ENCODE data around the gene ADAMTS17. TPM values are rescaled to one million over a fixed set of nuclear protein-coding genes. Genes with fewer than 3 reads are reported as not detected.

Gene ADAMTS17
- total and polyA plus RNA-seq, 11 donors: 0.30 to 2.4 (median 1.2) TPM

DNA sequence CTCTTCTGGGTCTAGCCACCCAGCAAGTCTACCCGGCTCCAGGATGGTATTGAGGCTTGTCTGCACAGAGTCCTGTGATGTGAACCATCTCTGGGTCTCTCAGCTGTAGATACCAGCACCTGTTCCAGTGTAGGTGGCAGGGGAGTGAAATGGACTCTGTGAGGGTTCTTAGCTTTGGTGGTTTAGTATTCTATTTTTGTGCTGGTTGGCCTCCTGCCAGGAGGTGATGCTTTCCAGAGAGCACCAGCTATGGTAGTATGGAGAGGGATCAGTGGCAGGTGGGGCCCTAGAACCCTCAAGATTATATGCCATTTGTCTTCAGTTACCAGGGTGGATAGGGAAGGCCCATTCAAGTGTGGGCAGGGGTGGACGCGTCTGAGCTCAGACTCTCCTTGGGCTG, 325.1 kb downstream of the ADAMTS17 start:
- 83 to 100% (median 92%) methylated on average over 3 of the region's 3 CpGs for WGBS, 4 donors
- ATAC-seq: no peak
- TF ChIP-seq, protein P1, sequence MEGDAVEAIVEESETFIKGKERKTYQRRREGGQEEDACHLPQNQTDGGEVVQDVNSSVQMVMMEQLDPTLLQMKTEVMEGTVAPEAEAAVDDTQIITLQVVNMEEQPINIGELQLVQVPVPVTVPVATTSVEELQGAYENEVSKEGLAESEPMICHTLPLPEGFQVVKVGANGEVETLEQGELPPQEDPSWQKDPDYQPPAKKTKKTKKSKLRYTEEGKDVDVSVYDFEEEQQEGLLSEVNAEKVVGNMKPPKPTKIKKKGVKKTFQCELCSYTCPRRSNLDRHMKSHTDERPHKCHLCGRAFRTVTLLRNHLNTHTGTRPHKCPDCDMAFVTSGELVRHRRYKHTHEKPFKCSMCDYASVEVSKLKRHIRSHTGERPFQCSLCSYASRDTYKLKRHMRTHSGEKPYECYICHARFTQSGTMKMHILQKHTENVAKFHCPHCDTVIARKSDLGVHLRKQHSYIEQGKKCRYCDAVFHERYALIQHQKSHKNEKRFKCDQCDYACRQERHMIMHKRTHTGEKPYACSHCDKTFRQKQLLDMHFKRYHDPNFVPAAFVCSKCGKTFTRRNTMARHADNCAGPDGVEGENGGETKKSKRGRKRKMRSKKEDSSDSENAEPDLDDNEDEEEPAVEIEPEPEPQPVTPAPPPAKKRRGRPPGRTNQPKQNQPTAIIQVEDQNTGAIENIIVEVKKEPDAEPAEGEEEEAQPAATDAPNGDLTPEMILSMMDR (IDR thresholded peaks at IDR 0.05): no peak
- TF ChIP-seq POLR2A (IDR thresholded peaks at IDR 0.05): no peak
- intact Hi-C loops (cut with DNase I): no loop called here
- Histone ChIP-seq H3K4me3 (no peak overlapping the region), H3K36me3 (no peaks in the 10 kb centered on the region), H3K4me1 (peaks cover 0 to 18% (median 0%) of the 10 kb centered on the region in 12 donors), H3K27ac (no peak overlapping the region), H3K9me3 (peaks cover 0 to 11% (median 0%) of the 10 kb centered on the region in 12 donors), H3K27me3 (no peaks in the 10 kb centered on the region)
- peak in 1 of 5 donors; percentile 44 for DNase-seq

- intact Hi-C loops (cut with DNase I): no loop called here
- TF ChIP-seq POLR2A (IDR thresholded peaks at IDR 0.05): no peak
- TF ChIP-seq, protein P1 (IDR thresholded peaks at IDR 0.05): no peak
- no peak for ATAC-seq
- no peak overlapping the region for H3K27ac ChIP-seq
- H3K4me3 ChIP-seq: no peak overlapping the region
- H3K4me1 ChIP-seq: no peaks in the 10 kb centered on the region
- H3K9me3 ChIP-seq: peaks cover 0 to 13% (median 0%) of the 10 kb centered on the region in 12 donors
- no peaks in the 10 kb centered on the region for H3K36me3 ChIP-seq
- no peaks in the 10 kb centered on the region for H3K27me3 ChIP-seq
- WGBS, 4 donors: 63 to 74% (median 68%) methylated on average over 1 of the region's 1 CpG
- DNase-seq: no peak
These were observed 330.5 kb downstream of the ADAMTS17 start for GRCh38 chr15:100011235-100011634.

GRCh38 chr15:100009372-100009771, 332.4 kb downstream of the ADAMTS17 start:
- no peaks in the 10 kb centered on the region for H3K36me3 ChIP-seq
- intact Hi-C loops (cut with DNase I): no loop called here
- H3K4me1 ChIP-seq: no peaks in the 10 kb centered on the region
- ATAC-seq (no peak), DNase-seq (no peak)
- no peak overlapping the region for H3K27ac ChIP-seq
- H3K4me3 ChIP-seq: no peak overlapping the region
- H3K9me3 ChIP-seq: peaks cover 0 to 13% (median 0%) of the 10 kb centered on the region in 12 donors
- WGBS, 4 donors: 88 to 97% (median 96%) methylated on average over 7 of the region's 7 CpGs
- H3K27me3 ChIP-seq: no peaks in the 10 kb centered on the region
- no peak for TF ChIP-seq POLR2A (IDR thresholded peaks at IDR 0.05)
- TF ChIP-seq, protein P1 (IDR thresholded peaks at IDR 0.05): no peak

DNA sequence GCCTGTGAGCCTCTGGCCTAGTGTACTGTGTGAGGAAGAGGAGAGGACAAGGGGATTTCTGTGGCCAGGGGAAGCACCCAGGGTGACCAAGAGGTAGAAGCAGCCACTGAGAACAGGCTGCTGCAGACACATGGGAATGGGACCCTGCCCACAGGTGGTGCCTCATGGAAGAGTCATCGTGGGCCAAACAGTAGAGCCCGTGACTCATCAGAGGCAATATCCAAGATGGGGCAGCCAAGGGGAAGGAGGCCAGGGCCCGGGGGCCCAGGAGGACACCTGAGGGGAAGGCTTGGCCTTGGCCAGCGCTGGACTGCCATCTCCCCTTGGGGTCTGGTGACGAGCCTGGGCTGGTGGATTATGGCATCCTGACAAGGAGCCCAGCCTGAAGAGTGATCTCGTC, 333.5 kb downstream of the ADAMTS17 start:
- no peak overlapping the region for H3K27ac ChIP-seq
- H3K4me3 ChIP-seq: no peak overlapping the region
- ATAC-seq: peak in 1 of 4 donors; percentile 18
- TF ChIP-seq POLR2A (IDR thresholded peaks at IDR 0.05): no peak
- TF ChIP-seq, protein P1 (IDR thresholded peaks at IDR 0.05): no peak
- intact Hi-C loops (cut with DNase I): no loop called here
- no peaks in the 10 kb centered on the region for H3K27me3 ChIP-seq
- H3K4me1 ChIP-seq: no peaks in the 10 kb centered on the region
- DNase-seq: no peak
- H3K36me3 ChIP-seq: no peaks in the 10 kb centered on the region
- WGBS, 4 donors: 88 to 94% (median 90%) methylated on average over 6 of the region's 6 CpGs
- H3K9me3 ChIP-seq: peaks cover 0 to 12% (median 0%) of the 10 kb centered on the region in 12 donors

Measured in heart left ventricle (tissue), 16 donors.